Mammary epithelial cell (primary cell): ENCODE measurements around the gene SPEF2.

Source experiments
- EZH2 ChIP-seq: IDR thresholded peaks from 2 replicates; pipeline ENCODE4 v1.6.1; 2012; ENCODE audit warnings: low read length, inconsistent platforms, borderline replicate concordance
- TF ChIP-seq, protein P1 (sequence below), 2 donors: IDR thresholded peaks in 1 of 2; conservative IDR thresholded peaks in 1 of 2; 2 replicates each; pipeline ENCODE4 v1.5.1; 2011 to 2012; ENCODE audit warnings: inconsistent platforms in 2 of 2, low read length in 2 of 2, mild to moderate bottlenecking in 2 of 2, control low read depth in 1 of 2, low read depth in 1 of 2; ENCODE audit not compliant: insufficient read depth in 1 of 2; ENCODE audit errors: extremely low read depth in 1 of 2

GRCh38 chr5:35657877-35658276 is 40.2 kb downstream of the SPEF2 start:
- TF ChIP-seq, protein P1, sequence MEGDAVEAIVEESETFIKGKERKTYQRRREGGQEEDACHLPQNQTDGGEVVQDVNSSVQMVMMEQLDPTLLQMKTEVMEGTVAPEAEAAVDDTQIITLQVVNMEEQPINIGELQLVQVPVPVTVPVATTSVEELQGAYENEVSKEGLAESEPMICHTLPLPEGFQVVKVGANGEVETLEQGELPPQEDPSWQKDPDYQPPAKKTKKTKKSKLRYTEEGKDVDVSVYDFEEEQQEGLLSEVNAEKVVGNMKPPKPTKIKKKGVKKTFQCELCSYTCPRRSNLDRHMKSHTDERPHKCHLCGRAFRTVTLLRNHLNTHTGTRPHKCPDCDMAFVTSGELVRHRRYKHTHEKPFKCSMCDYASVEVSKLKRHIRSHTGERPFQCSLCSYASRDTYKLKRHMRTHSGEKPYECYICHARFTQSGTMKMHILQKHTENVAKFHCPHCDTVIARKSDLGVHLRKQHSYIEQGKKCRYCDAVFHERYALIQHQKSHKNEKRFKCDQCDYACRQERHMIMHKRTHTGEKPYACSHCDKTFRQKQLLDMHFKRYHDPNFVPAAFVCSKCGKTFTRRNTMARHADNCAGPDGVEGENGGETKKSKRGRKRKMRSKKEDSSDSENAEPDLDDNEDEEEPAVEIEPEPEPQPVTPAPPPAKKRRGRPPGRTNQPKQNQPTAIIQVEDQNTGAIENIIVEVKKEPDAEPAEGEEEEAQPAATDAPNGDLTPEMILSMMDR (conservative IDR thresholded peaks at IDR 0.05 in 1 of 2, IDR thresholded peaks at IDR 0.05 in 1 of 2; ENCODE audit: extremely low read depth in 1 of 2, insufficient read depth in 1 of 2, low read depth in 1 of 2, low read length in 2 of 2), result no peak
- no peak for TF ChIP-seq EZH2
